PFSK-1 (cell line): Measurements from ENCODE around the gene TNFAIP8L1.

Experiments used
- REST ChIP-seq, 2 experiments: IDR thresholded peaks; 2 replicates each; pipeline versions ENCODE4 v1.6.1 to v1.8.0; 2011 to 2012; ENCODE audit warnings: low read depth in 2 of 2, low read length in 2 of 2, control low read depth in 1 of 2, inconsistent platforms in 1 of 2, mild to moderate bottlenecking in 1 of 2, moderate library complexity in 1 of 2; ENCODE audit not compliant: insufficient read depth in 1 of 2
- TAF1 ChIP-seq: IDR thresholded peaks from 2 replicates; pipeline ENCODE4 v1.6.1; 2012; ENCODE audit warnings: low read length, control low read depth, borderline replicate concordance; ENCODE audit not compliant: insufficient read depth

GRCh38 chr19:4700693-4700970, 61.3 kb downstream of the TNFAIP8L1 start:
- TF ChIP-seq REST (IDR thresholded peaks at IDR 0.05; ENCODE audit: insufficient read depth in 1 of 2, low read depth in 2 of 2, low read length in 2 of 2) (no peak), TAF1 (no peak)
